CD14-positive monocyte (primary cell): ENCODE data around the gene JMJD7. TPM values are rescaled to one million over a fixed set of nuclear protein-coding genes. Genes with fewer than 3 reads are reported as not detected.

Experiments
- DNase-seq, 3 donors: peaks; one replicate each; pipeline ENCODE4 v3.0.0-alpha.2; 2011 to 2022
- H2AFZ ChIP-seq: 2 replicates; pipeline ENCODE4 v1.6.0; 2012; ENCODE audit warnings: mild to moderate bottlenecking, low read depth, low read length, inconsistent platforms; ENCODE audit not compliant: insufficient read depth, poor library complexity, severe bottlenecking
- H3K27ac ChIP-seq, 2 donors: 1 replicate in 1 of 2; 2 replicates in 1 of 2; pipeline ENCODE4 v1.5.1; 2012 to 2013; ENCODE audit warnings: low read length in 2 of 2, control low read depth in 1 of 2, inconsistent platforms in 1 of 2, low read depth in 1 of 2, mild to moderate bottlenecking in 1 of 2
- H3K27me3 ChIP-seq, 2 donors: one replicate each; pipeline versions ENCODE4 v1.6.0 to v1.6.1; 2011 to 2013; ENCODE audit warnings: low read length in 2 of 2; ENCODE audit not compliant: control insufficient read depth in 2 of 2, insufficient read depth in 2 of 2
- H3K36me3 ChIP-seq, 2 donors: replicated peaks in 1 of 2; 1 replicate in 1 of 2; 2 replicates in 1 of 2; pipeline versions ENCODE4 v1.5.1 to v1.6.1; 2012 to 2013; ENCODE audit warnings: low read length in 2 of 2, control low read depth in 1 of 2, inconsistent platforms in 1 of 2, mild to moderate bottlenecking in 1 of 2; ENCODE audit not compliant: insufficient read depth in 2 of 2, control insufficient read depth in 1 of 2
- H3K4me1 ChIP-seq, 2 donors: 1 replicate in 1 of 2; 2 replicates in 1 of 2; pipeline versions ENCODE4 v1.5.1 to v1.6.1; 2012 to 2013; ENCODE audit warnings: low read length in 2 of 2, control low read depth in 1 of 2, inconsistent platforms in 1 of 2, mild to moderate bottlenecking in 1 of 2, moderate library complexity in 1 of 2; ENCODE audit not compliant: insufficient read depth in 2 of 2, control insufficient read depth in 1 of 2
- H3K4me2 ChIP-seq: replicated peaks from 2 replicates; pipeline ENCODE3; 2012; ENCODE audit warnings: low read length, moderate library complexity, mild to moderate bottlenecking; ENCODE audit not compliant: poor library complexity, severe bottlenecking; ENCODE audit errors: extremely low read depth
- H3K4me3 ChIP-seq, 3 experiments: fragments of 200-600 bp in 1 of 3; sonication (generic) in 1 of 3; replicated peaks in 1 of 3; 1 replicate in 2 of 3; 2 replicates in 1 of 3; pipeline ENCODE4 v1.5.1; 2011 to 2013; ENCODE audit warnings: low read length in 3 of 3, mild to moderate bottlenecking in 3 of 3, control low read depth in 2 of 3, low read depth in 2 of 3, inconsistent platforms in 1 of 3, moderate library complexity in 1 of 3
- H3K79me2 ChIP-seq: 2 replicates; pipeline ENCODE4 v1.6.0; 2012; ENCODE audit warnings: mild to moderate bottlenecking, control low read depth, inconsistent platforms, low read length, moderate library complexity; ENCODE audit not compliant: insufficient read depth
- H3K9ac ChIP-seq: 2 replicates; pipeline ENCODE4 v1.6.0; 2017; ENCODE audit warnings: low read length, mild to moderate bottlenecking; ENCODE audit not compliant: insufficient read depth, poor library complexity, severe bottlenecking
- H3K9me3 ChIP-seq, 2 donors: replicated peaks in 1 of 2; 1 replicate in 1 of 2; 2 replicates in 1 of 2; pipeline versions ENCODE4 v1.5.1 to v1.6.1; 2012 to 2013; ENCODE audit warnings: low read length in 2 of 2, control low read depth in 1 of 2; ENCODE audit not compliant: control insufficient read depth in 1 of 2, insufficient read depth in 1 of 2
- H4K20me1 ChIP-seq: 2 replicates; pipeline ENCODE4 v1.6.0; 2012; ENCODE audit warnings: mild to moderate bottlenecking, low read length, control low read depth, moderate library complexity; ENCODE audit not compliant: insufficient read depth
- H3K27ac Mint-ChIP-seq, 7 donors: one replicate each; pipeline ENCODE4 v1.8.0; 2020; ENCODE audit warnings: mild to moderate bottlenecking in 7 of 7, mixed read lengths in 7 of 7, moderate library complexity in 6 of 7, inconsistent platforms in 2 of 7
- H3K27me3 Mint-ChIP-seq, 3 donors: one replicate each; pipeline ENCODE4 v1.8.0; 2021 to 2022; ENCODE audit warnings: low read depth in 3 of 3, mild to moderate bottlenecking in 3 of 3, mixed read lengths in 3 of 3, moderate library complexity in 3 of 3, inconsistent platforms in 1 of 3
- H3K36me3 Mint-ChIP-seq, 2 donors: one replicate each; pipeline ENCODE4 v1.8.0; 2020; ENCODE audit warnings: mixed read lengths in 2 of 2, inconsistent platforms in 1 of 2, mild to moderate bottlenecking in 1 of 2
- H3K4me1 Mint-ChIP-seq: one replicate; pipeline ENCODE4 v1.8.0; 2020; ENCODE audit warnings: mild to moderate bottlenecking, mixed read lengths
- H3K4me3 Mint-ChIP-seq, 2 donors: one replicate each; pipeline ENCODE4 v1.8.0; 2020; ENCODE audit warnings: mild to moderate bottlenecking in 2 of 2, mixed read lengths in 2 of 2, moderate library complexity in 1 of 2
- H3K9me3 Mint-ChIP-seq, 7 donors: one replicate each; pipeline ENCODE4 v1.8.0; 2020 to 2022; ENCODE audit warnings: mixed read lengths in 7 of 7, mild to moderate bottlenecking in 6 of 7, moderate library complexity in 6 of 7, inconsistent platforms in 2 of 7
- WGBS: methylation state at CpG from one replicate; pipeline ENCODE4 v1.1.5; 2013; ENCODE audit warnings: missing lambda C conversion rate; ENCODE audit not compliant: insufficient coverage; 5-methylcytosine and 5-hydroxymethylcytosine counted together
- intact Hi-C, 2 donors: fragments of 100-400 bp; cut with micrococcal nuclease; formaldehyde crosslinking; loops; one replicate each; pipeline versions ENCODE4 v1.15.0 to v1.15.1; 2023
- polyA plus RNA-seq, 3 donors: library from polyadenylated mRNA; depleted of rRNA in 1 of 3; unstranded in 2 of 3; stranded (reverse) in 1 of 3; fragments of 300-500 nt in 2 of 3; fragments of >200 nt in 1 of 3; fragmentation: Illumina TruSeq in 2 of 3; gene quantifications; 1 replicate in 2 of 3; 2 replicates in 1 of 3; pipeline ENCODE4 v1.2.3, GENCODE V29; 2012 to 2021
- TF ChIP-seq, protein P1 (sequence below): fragments of 200-600 bp; IDR thresholded peaks from one replicate; pipeline ENCODE4 v1.8.0; 2022; ENCODE audit warnings: antibody characterized with exemption, mild to moderate bottlenecking

The JMJD7 gene
- polyA plus RNA-seq, 3 donors, result 11.3 to 18.8 (median 15.2) TPM

DNA sequence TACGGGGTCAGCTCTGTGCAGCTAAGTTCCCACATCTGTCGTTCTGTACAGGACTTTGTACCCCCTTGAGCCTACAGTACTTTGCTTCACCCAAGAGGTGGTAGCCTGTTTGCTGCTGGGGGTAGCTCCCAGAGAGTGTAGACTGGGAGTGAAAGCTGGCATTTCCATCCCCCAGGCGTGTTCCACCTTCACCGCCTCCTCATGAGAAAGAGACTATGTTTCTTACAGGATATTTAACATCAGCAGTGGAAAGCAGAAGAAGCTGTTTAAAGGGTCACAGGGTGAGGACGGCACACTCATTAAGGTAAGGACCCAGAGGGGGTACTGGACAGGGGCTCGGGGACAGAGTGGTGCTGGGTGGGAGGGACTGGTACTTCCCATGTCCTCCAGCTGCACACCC is 10.1 kb upstream of the JMJD7 start:
- no peaks in the 10 kb centered on the region for H3K4me1 ChIP-seq
- H3K9me3 ChIP-seq, result no peaks in the 10 kb centered on the region
- H3K36me3 Mint-ChIP-seq, result peaks cover 84 to 95% of the 10 kb centered on the region in 2 donors
- H3K9me3 Mint-ChIP-seq, result peaks cover 0 to 1% (median 0%) of the 10 kb centered on the region in 7 donors
- H3K27me3 Mint-ChIP-seq, result peaks cover 0 to 1% (median 0%) of the 10 kb centered on the region in 3 donors
- H3K27ac ChIP-seq, result no peak overlapping the region
- no peaks in the 10 kb centered on the region for H3K4me1 Mint-ChIP-seq
- no peaks in the 10 kb centered on the region for H3K79me2 ChIP-seq
- no peak overlapping the region for H3K4me3 ChIP-seq
- no peak overlapping the region for H3K9ac ChIP-seq
- no peak for DNase-seq
- no peaks in the 10 kb centered on the region for H4K20me1 ChIP-seq
- 92% methylated on average over 2 of the region's 6 CpGs for WGBS
- TF ChIP-seq, protein P1, sequence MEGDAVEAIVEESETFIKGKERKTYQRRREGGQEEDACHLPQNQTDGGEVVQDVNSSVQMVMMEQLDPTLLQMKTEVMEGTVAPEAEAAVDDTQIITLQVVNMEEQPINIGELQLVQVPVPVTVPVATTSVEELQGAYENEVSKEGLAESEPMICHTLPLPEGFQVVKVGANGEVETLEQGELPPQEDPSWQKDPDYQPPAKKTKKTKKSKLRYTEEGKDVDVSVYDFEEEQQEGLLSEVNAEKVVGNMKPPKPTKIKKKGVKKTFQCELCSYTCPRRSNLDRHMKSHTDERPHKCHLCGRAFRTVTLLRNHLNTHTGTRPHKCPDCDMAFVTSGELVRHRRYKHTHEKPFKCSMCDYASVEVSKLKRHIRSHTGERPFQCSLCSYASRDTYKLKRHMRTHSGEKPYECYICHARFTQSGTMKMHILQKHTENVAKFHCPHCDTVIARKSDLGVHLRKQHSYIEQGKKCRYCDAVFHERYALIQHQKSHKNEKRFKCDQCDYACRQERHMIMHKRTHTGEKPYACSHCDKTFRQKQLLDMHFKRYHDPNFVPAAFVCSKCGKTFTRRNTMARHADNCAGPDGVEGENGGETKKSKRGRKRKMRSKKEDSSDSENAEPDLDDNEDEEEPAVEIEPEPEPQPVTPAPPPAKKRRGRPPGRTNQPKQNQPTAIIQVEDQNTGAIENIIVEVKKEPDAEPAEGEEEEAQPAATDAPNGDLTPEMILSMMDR, result no peak
- no peak overlapping the region for H2AFZ ChIP-seq
- no peak overlapping the region for H3K4me2 ChIP-seq
- no peak overlapping the region for H3K4me3 Mint-ChIP-seq
- peak overlapping the region in 1 of 7 donors; percentile 21 for H3K27ac Mint-ChIP-seq
- H3K36me3 ChIP-seq, result peaks cover 59 to 100% of the 10 kb centered on the region in 2 donors
- no peaks in the 10 kb centered on the region for H3K27me3 ChIP-seq
- intact Hi-C loops, result loop anchor here in 1 of 2 donors (10.0 kb wide), 1 partner anchor 123 kb away; no protein-coding TSS in a partner anchor

DNA sequence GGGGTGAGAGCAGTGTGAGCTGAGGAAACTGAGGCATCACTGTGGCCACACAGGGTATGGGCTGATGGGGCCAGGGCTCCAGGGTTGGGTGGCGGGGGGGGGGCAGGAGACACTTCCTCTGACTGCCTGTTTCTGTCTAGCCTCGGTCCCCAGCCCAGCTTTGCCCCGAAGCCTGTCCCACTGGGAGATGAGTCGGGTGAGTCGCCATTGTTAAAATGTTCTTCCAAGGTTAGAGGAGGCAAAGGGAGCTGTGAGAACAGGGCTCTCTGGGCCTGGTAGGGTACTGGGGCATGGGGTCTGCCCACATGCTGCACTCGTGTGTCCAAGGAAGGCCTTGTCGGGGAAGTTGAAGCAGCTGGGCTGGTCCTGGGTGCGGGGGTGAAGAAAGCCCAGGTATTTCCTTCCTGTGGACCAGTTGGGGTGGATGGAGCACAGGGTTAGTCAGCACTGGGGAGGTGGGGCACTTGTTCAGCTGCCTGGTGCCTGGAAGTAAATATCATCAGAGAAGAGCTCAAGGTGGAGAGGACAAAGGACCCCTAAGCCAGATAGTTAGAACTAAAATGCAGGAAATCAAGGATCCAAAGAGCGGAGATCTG is 8.3 kb upstream of the JMJD7 start:
- H3K4me3 ChIP-seq, result no peak overlapping the region
- Mint-ChIP-seq H3K27me3 (peaks cover 0 to 2% (median 1%) of the 10 kb centered on the region in 3 donors), H3K9me3 (no peaks in the 10 kb centered on the region), H3K4me1 (no peaks in the 10 kb centered on the region), H3K4me3 (no peak overlapping the region), H3K27ac (peak overlapping the region in 2 of 7 donors; percentile 44 to 67), H3K36me3 (peaks cover 84 to 95% of the 10 kb centered on the region in 2 donors)
- H3K36me3 ChIP-seq, result peaks cover 67 to 100% of the 10 kb centered on the region in 2 donors
- H3K9me3 ChIP-seq, result no peaks in the 10 kb centered on the region
- no peak overlapping the region for H3K4me2 ChIP-seq
- intact Hi-C loops, result loop anchor here (10.0 kb wide), 2 partner anchors 85 to 125 kb away; no protein-coding TSS in a partner anchor
- no peak overlapping the region for H2AFZ ChIP-seq
- no peak overlapping the region for H3K9ac ChIP-seq
- no peaks in the 10 kb centered on the region for H3K79me2 ChIP-seq
- no peaks in the 10 kb centered on the region for H3K27me3 ChIP-seq
- H4K20me1 ChIP-seq, result no peaks in the 10 kb centered on the region
- H3K27ac ChIP-seq, result no peak overlapping the region
- WGBS, result 82% methylated on average over 6 of the region's 9 CpGs
- no peak for DNase-seq
- no peaks in the 10 kb centered on the region for H3K4me1 ChIP-seq
- TF ChIP-seq, protein P1, result no peak
